HCT116 (cell line): Measurements from ENCODE around the gene MTHFSD. TPM values are rescaled to one million over a fixed set of nuclear protein-coding genes. Genes with fewer than 3 reads are reported as not detected.

Source experiments
- ATAC-seq: fragments of 200-7000 bp; cut with Tn5 transposase; 2 replicates; pipeline ENCODE4 v1.9.1; 2020; ENCODE audit warnings: mild to moderate bottlenecking, moderate library complexity
- BruUV-seq: library from RNA; stranded (reverse); fragments of 400-500 nt; replicated peaks from 2 replicates; lab custom pipeline; 2021; lab: Mats Ljungman, UMichigan
- CTCF ChIA-PET: fragments of 300-600 bp; sonication (Branson Sonifier 250); formaldehyde crosslinking; loops from one replicate; lab custom pipeline; 2021; ENCODE audit warnings: antibody characterized with exemption; lab: Charles Lee
- POLR2A ChIA-PET: fragments of 300-600, 350-600 bp; sonication (Branson Sonifier 250); formaldehyde crosslinking; loops from one replicate; lab custom pipeline; 2021; ENCODE audit warnings: antibody characterized with exemption; lab: Charles Lee
- RAD21 ChIA-PET, 2 experiments: fragments of 300-600 bp; sonication (Branson Sonifier 250); formaldehyde crosslinking; loops; one replicate each; lab custom pipeline; 2023; ENCODE audit warnings: low total read pairs in 2 of 2; ENCODE audit not compliant: uncharacterized antibody in 2 of 2, unreplicated experiment in 2 of 2, low non-redundant PET in 1 of 2; lab: Charles Lee
- DNase-seq: peaks from one replicate; pipeline ENCODE4 v3.0.0-alpha.2; 2010; ENCODE audit warnings: low read depth, low spot score
- H2AFZ ChIP-seq: fragments of 200-600 bp; shearing (Covaris generic), sonication (generic); 2 replicates; pipeline ENCODE4 v1.6.1; 2017; ENCODE audit warnings: low read depth, mixed run types, mixed read lengths, antibody characterized with exemption, low read length; ENCODE audit not compliant: poor library complexity, severe bottlenecking
- H3K27ac ChIP-seq: 2 replicates; pipeline ENCODE4 v1.5.1; 2012; ENCODE audit warnings: low read depth, low read length
- H3K27me3 ChIP-seq: fragments of 200-600 bp; sonication (generic); 2 replicates; pipeline ENCODE4 v1.6.1; 2016; ENCODE audit warnings: mixed run types, low read length, mixed read lengths; ENCODE audit not compliant: insufficient read depth
- H3K36me3 ChIP-seq, 2 experiments: fragments of 200-500 bp in 1 of 2; fragments of 200-600 bp in 1 of 2; sonication (Bioruptor generic) in 1 of 2; sonication (generic) in 1 of 2; 2 replicates each; pipeline versions ENCODE4 v1.5.1 to v1.6.1; 2014 to 2016; ENCODE audit warnings: low read length in 2 of 2, inconsistent platforms in 1 of 2, mixed read lengths in 1 of 2, mixed run types in 1 of 2; ENCODE audit not compliant: insufficient read depth in 2 of 2, control insufficient read depth in 1 of 2
- H3K4me1 ChIP-seq, 2 experiments: fragments of 200-600 bp in 1 of 2; sonication (generic) in 1 of 2; 2 replicates each; pipeline versions ENCODE4 v1.5.1 to v1.6.1; 2012 to 2017; ENCODE audit warnings: low read length in 2 of 2, inconsistent platforms in 1 of 2, mild to moderate bottlenecking in 1 of 2, mixed read lengths in 1 of 2, mixed run types in 1 of 2, moderate library complexity in 1 of 2; ENCODE audit not compliant: insufficient read depth in 2 of 2, control insufficient read depth in 1 of 2
- H3K4me2 ChIP-seq: fragments of 200-600 bp; sonication (generic); 2 replicates; pipeline ENCODE4 v1.6.1; 2017; ENCODE audit warnings: mixed run types, low read length, mixed read lengths
- H3K4me3 ChIP-seq, 2 experiments: fragments of 200-600 bp in 1 of 2; sonication (generic) in 1 of 2; replicated peaks in 1 of 2; 2 replicates each; pipeline ENCODE4 v1.5.1; 2011 to 2016; ENCODE audit warnings: low read length in 2 of 2, control low read depth in 1 of 2, low read depth in 1 of 2, mild to moderate bottlenecking in 1 of 2, mixed read lengths in 1 of 2, mixed run types in 1 of 2
- H3K79me2 ChIP-seq: fragments of 200-600 bp; sonication (generic); 2 replicates; pipeline ENCODE4 v1.6.1; 2017; ENCODE audit warnings: mild to moderate bottlenecking, mixed run types, low read length, moderate library complexity, mixed read lengths; ENCODE audit not compliant: insufficient read depth
- H3K9ac ChIP-seq: fragments of 200-600 bp; sonication (generic); 2 replicates; pipeline ENCODE4 v1.6.1; 2016; ENCODE audit warnings: low read length, mixed read lengths
- H3K9me2 ChIP-seq: fragments of 200-600 bp; sonication (generic), shearing (Covaris generic); 2 replicates; pipeline ENCODE4 v1.6.1; 2017; ENCODE audit warnings: mixed run types, mild to moderate bottlenecking, moderate library complexity; ENCODE audit not compliant: insufficient read depth
- H3K9me3 ChIP-seq, 2 experiments: fragments of 200-500 bp in 1 of 2; fragments of 200-600 bp in 1 of 2; sonication (Bioruptor generic) in 1 of 2; sonication (generic) in 1 of 2; 2 replicates each; pipeline ENCODE4 v1.6.1; 2014 to 2017; ENCODE audit warnings: low read length in 2 of 2, mixed read lengths in 2 of 2, inconsistent platforms in 1 of 2, low read depth in 1 of 2, mild to moderate bottlenecking in 1 of 2, mixed run types in 1 of 2, moderate library complexity in 1 of 2; ENCODE audit not compliant: control insufficient read depth in 1 of 2, insufficient read depth in 1 of 2
- H4K20me1 ChIP-seq: fragments of 200-600 bp; sonication (generic), shearing (Covaris generic); 2 replicates; pipeline ENCODE4 v1.6.1; 2017; ENCODE audit warnings: mixed run types, mild to moderate bottlenecking, moderate library complexity; ENCODE audit not compliant: insufficient read depth
- CBX3 ChIP-seq: IDR thresholded peaks from 2 replicates; pipeline ENCODE4 v1.6.1; 2012; ENCODE audit warnings: low read depth
- CEBPB ChIP-seq: IDR thresholded peaks from 2 replicates; pipeline ENCODE4 v1.6.1; 2012; ENCODE audit warnings: low read depth
- EZH2 ChIP-seq: fragments of 200-600 bp; sonication (generic); IDR thresholded peaks from 2 replicates; pipeline ENCODE4 v1.6.1; 2017; ENCODE audit warnings: antibody characterized with exemption, mixed run types
- EZH2phosphoT487 ChIP-seq: fragments of 200-600 bp; IDR thresholded peaks from 2 replicates; pipeline ENCODE4 v1.6.1; 2018; ENCODE audit warnings: antibody characterized with exemption, borderline replicate concordance
- FOSL1 ChIP-seq: IDR thresholded peaks from 2 replicates; pipeline ENCODE4 v1.6.1; 2012; ENCODE audit warnings: low read depth
- POLR2A ChIP-seq: IDR thresholded peaks from 2 replicates; pipeline ENCODE4 v1.7.0; 2011; ENCODE audit warnings: borderline replicate concordance; ENCODE audit not compliant: insufficient read depth, insufficient read length; ENCODE audit errors: extremely low read depth
- POLR2AphosphoS5 ChIP-seq: IDR thresholded peaks from 2 replicates; pipeline ENCODE4 v1.6.1; 2011; ENCODE audit warnings: mild to moderate bottlenecking, low read depth, low read length, moderate library complexity
- SP1 ChIP-seq: IDR thresholded peaks from 2 replicates; pipeline ENCODE4 v1.6.1; 2012; ENCODE audit warnings: low read depth
- SRF ChIP-seq: IDR thresholded peaks from 2 replicates; pipeline ENCODE4 v1.6.1; 2012; ENCODE audit warnings: low read depth
- ZNF274 ChIP-seq: fragments of 200-500 bp; sonication (Bioruptor generic); IDR thresholded peaks from 2 replicates; pipeline ENCODE4 v1.6.1; 2014; ENCODE audit warnings: mild to moderate bottlenecking, low read depth, low read length, inconsistent platforms
- intact Hi-C: fragments of 100-400 bp; cut with micrococcal nuclease; formaldehyde crosslinking; loops from 2 replicates; pipeline ENCODE4 v1.10.0; 2022
- total RNA-seq: library from RNA; stranded (reverse); gene quantifications from one replicate; pipeline ENCODE4 v1.2.1, GENCODE V29; 2021; ENCODE audit not compliant: unreplicated experiment
- TF ChIP-seq, protein P1 (sequence below): IDR thresholded peaks from 2 replicates; pipeline ENCODE4 v1.6.1; 2011; ENCODE audit warnings: mild to moderate bottlenecking, low read length, moderate library complexity; ENCODE audit not compliant: insufficient replicate concordance; ENCODE audit errors: extremely low read depth
- TF ChIP-seq, protein P2 (sequence below): IDR thresholded peaks from 2 replicates; pipeline ENCODE4 v1.6.1; 2012
- TF ChIP-seq, protein P3 (sequence below): IDR thresholded peaks from 2 replicates; pipeline ENCODE4 v1.6.1; 2012

MTHFSD gene
- total RNA-seq, 1 experiment from 2014 or later = 33.1 TPM

DNA sequence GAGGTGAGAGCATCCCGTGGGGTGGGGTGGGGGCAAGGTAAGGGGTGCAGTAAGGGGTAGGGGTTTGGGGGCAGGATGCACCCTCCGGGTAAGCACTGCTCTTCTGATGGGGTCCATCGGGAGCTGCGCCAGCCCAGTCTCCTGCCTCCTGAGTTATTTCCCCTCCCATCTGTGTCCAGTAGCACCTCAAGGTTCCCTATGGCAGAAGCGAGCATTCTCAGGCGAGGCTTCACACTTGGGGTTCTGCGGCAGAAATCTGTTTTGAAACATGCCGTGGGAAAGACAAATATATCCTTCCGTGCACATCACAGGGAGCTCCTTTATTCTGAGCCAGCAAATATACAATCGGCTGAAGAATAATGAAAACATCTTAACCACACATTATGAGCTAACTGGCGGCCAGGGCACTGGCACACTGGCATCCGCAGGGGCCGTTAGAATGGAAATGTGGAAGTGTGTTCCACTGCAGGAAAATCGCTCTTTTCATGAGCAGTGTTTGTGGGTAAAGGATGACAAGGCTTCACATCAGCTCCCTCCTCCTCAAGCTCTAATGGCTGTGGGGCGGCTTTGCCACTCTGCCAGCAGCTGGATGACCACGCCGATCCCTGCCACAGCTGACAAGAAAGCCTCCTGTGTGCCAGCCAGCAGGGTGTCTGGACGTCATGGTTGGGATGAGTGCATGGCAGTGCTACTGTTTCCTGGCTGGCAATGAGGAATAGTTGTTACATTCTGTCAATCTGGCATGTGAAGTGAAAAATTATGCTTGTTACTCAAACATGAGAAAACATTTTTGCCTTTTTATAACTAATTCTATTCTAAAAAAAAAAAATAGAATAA, 20.0 kb downstream of the MTHFSD start:
- no peaks in the 10 kb centered on the region for H3K9me2 ChIP-seq
- no peak overlapping the region for H3K4me2 ChIP-seq
- no peak for DNase-seq
- no peaks in the 10 kb centered on the region for H3K27me3 ChIP-seq
- no peak for ATAC-seq
- H2AFZ ChIP-seq = no peak overlapping the region
- H3K4me1 ChIP-seq = no peaks in the 10 kb centered on the region
- POLR2A ChIA-PET = no interaction called here
- no peak for TF ChIP-seq CBX3
- TF ChIP-seq EZH2 = no peak
- TF ChIP-seq CEBPB = no peak
- TF ChIP-seq POLR2A = no peak
- TF ChIP-seq, protein P1, sequence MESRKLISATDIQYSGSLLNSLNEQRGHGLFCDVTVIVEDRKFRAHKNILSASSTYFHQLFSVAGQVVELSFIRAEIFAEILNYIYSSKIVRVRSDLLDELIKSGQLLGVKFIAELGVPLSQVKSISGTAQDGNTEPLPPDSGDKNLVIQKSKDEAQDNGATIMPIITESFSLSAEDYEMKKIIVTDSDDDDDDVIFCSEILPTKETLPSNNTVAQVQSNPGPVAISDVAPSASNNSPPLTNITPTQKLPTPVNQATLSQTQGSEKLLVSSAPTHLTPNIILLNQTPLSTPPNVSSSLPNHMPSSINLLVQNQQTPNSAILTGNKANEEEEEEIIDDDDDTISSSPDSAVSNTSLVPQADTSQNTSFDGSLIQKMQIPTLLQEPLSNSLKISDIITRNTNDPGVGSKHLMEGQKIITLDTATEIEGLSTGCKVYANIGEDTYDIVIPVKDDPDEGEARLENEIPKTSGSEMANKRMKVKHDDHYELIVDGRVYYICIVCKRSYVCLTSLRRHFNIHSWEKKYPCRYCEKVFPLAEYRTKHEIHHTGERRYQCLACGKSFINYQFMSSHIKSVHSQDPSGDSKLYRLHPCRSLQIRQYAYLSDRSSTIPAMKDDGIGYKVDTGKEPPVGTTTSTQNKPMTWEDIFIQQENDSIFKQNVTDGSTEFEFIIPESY = no peak
- no peak for TF ChIP-seq SP1
- TF ChIP-seq, protein P2, sequence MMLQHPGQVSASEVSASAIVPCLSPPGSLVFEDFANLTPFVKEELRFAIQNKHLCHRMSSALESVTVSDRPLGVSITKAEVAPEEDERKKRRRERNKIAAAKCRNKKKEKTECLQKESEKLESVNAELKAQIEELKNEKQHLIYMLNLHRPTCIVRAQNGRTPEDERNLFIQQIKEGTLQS = no peak
- TF ChIP-seq EZH2phosphoT487 = no peak
- TF ChIP-seq SRF = no peak
- no peak for TF ChIP-seq POLR2AphosphoS5
- TF ChIP-seq ZNF274 = no peak
- TF ChIP-seq, protein P3, sequence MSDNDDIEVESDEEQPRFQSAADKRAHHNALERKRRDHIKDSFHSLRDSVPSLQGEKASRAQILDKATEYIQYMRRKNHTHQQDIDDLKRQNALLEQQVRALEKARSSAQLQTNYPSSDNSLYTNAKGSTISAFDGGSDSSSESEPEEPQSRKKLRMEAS = no peak
- TF ChIP-seq FOSL1 = no peak
- BruUV-seq = no TSS peak
- no peak overlapping the region for H3K4me3 ChIP-seq
- peaks cover 12 to 14% of the 10 kb centered on the region in 2 experiments for H3K36me3 ChIP-seq
- H4K20me1 ChIP-seq = no peaks in the 10 kb centered on the region
- no peaks in the 10 kb centered on the region for H3K79me2 ChIP-seq
- intact Hi-C loops = no loop called here
- no peak overlapping the region for H3K27ac ChIP-seq
- no peak overlapping the region for H3K9ac ChIP-seq
- no peaks in the 10 kb centered on the region for H3K9me3 ChIP-seq
- RAD21 ChIA-PET = no interaction called here
- CTCF ChIA-PET = no interaction called here
